Mucosa of rectum (tissue), 2 donors: ENCODE measurements around the gene TBC1D22A.

Source experiments
- H3K27ac ChIP-seq, 2 donors: one replicate each; pipeline ENCODE4 v1.7.0; 2013; ENCODE audit warnings: inconsistent platforms in 2 of 2, low read depth in 2 of 2, low read length in 2 of 2
- H3K27me3 ChIP-seq, 2 donors: one replicate each; pipeline ENCODE4 v1.7.0; 2013; ENCODE audit warnings: low read length in 2 of 2; ENCODE audit not compliant: control insufficient read depth in 2 of 2, insufficient read depth in 2 of 2
- H3K36me3 ChIP-seq, 2 donors: one replicate each; pipeline ENCODE4 v1.7.0; 2013; ENCODE audit warnings: low read length in 2 of 2; ENCODE audit not compliant: control insufficient read depth in 2 of 2, insufficient read depth in 2 of 2
- H3K4me1 ChIP-seq, 2 donors: one replicate each; pipeline ENCODE4 v1.7.0; 2013; ENCODE audit warnings: low read length in 2 of 2, mild to moderate bottlenecking in 1 of 2; ENCODE audit not compliant: control insufficient read depth in 2 of 2, insufficient read depth in 2 of 2
- H3K4me3 ChIP-seq, 2 donors: one replicate each; pipeline ENCODE4 v1.7.0; 2013; ENCODE audit warnings: low read length in 2 of 2
- H3K9ac ChIP-seq, 2 donors: one replicate each; pipeline ENCODE4 v1.7.0; 2013; ENCODE audit warnings: low read length in 2 of 2, low read depth in 1 of 2, mild to moderate bottlenecking in 1 of 2
- H3K9me3 ChIP-seq, 2 donors: one replicate each; pipeline ENCODE4 v1.7.0; 2013; ENCODE audit warnings: low read length in 2 of 2; ENCODE audit not compliant: control insufficient read depth in 2 of 2
- donor health status: healthy.
- donor health status: Normal muscosa, but diverticular disease.

TBC1D22A gene

GRCh38 chr22:47032091-47032943, 269.9 kb downstream of the TBC1D22A start:
- Histone ChIP-seq H3K27me3 (no peaks in the 10 kb centered on the region), H3K36me3 (peaks cover 0 to 11% of the 10 kb centered on the region in 2 donors), H3K27ac (peak overlapping the region; percentile 61 to 82), H3K9me3 (no peaks in the 10 kb centered on the region), H3K4me1 (peaks cover 12 to 21% of the 10 kb centered on the region in 2 donors), H3K9ac (peak overlapping the region in 1 of 2 donors; percentile 66), H3K4me3 (no peak overlapping the region)

GRCh38 chr22:47032956-47033647, 270.7 kb downstream of the TBC1D22A start:
- H3K9ac ChIP-seq = peak overlapping the region; percentile 14 to 66
- peak overlapping the region; percentile 61 to 82 for H3K27ac ChIP-seq
- no peaks in the 10 kb centered on the region for H3K9me3 ChIP-seq
- H3K36me3 ChIP-seq = peaks cover 0 to 11% of the 10 kb centered on the region in 2 donors
- H3K4me3 ChIP-seq = no peak overlapping the region
- no peaks in the 10 kb centered on the region for H3K27me3 ChIP-seq
- peaks cover 12 to 21% of the 10 kb centered on the region in 2 donors for H3K4me1 ChIP-seq

GRCh38 chr22:47033648-47034000, 271.2 kb downstream of the TBC1D22A start:
- Histone ChIP-seq H3K9ac (peak overlapping the region in 1 of 2 donors; percentile 2), H3K27ac (peak overlapping the region in 1 of 2 donors; percentile 82), H3K27me3 (no peaks in the 10 kb centered on the region), H3K9me3 (no peaks in the 10 kb centered on the region), H3K4me3 (no peak overlapping the region), H3K36me3 (peaks cover 0 to 11% of the 10 kb centered on the region in 2 donors), H3K4me1 (peaks cover 12 to 21% of the 10 kb centered on the region in 2 donors)

- Histone ChIP-seq H3K36me3 (peaks cover 0 to 11% of the 10 kb centered on the region in 2 donors), H3K4me3 (no peak overlapping the region), H3K27ac (no peak overlapping the region)
These were observed 271.8 kb downstream of the TBC1D22A start for GRCh38 chr22:47034076-47034808.

GRCh38 chr22:47034905-47035419, 272.5 kb downstream of the TBC1D22A start:
- H3K9me3 ChIP-seq = no peaks in the 10 kb centered on the region
- H3K4me3 ChIP-seq = no peak overlapping the region
- H3K27ac ChIP-seq = no peak overlapping the region
- H3K4me1 ChIP-seq = peaks cover 12 to 21% of the 10 kb centered on the region in 2 donors
- no peaks in the 10 kb centered on the region for H3K27me3 ChIP-seq
- H3K36me3 ChIP-seq = peaks cover 0 to 11% of the 10 kb centered on the region in 2 donors
- no peak overlapping the region for H3K9ac ChIP-seq

More at GRCh38 chr22:47034076-47034808, 271.8 kb downstream of the TBC1D22A start:
- no peaks in the 10 kb centered on the region for H3K9me3 ChIP-seq
- no peak overlapping the region for H3K9ac ChIP-seq
- H3K27me3 ChIP-seq = no peaks in the 10 kb centered on the region
- peaks cover 12 to 21% of the 10 kb centered on the region in 2 donors for H3K4me1 ChIP-seq

GRCh38 chr22:47035425-47035881, 273.0 kb downstream of the TBC1D22A start:
- H3K9me3 ChIP-seq = no peaks in the 10 kb centered on the region
- H3K36me3 ChIP-seq = peaks cover 0 to 11% of the 10 kb centered on the region in 2 donors
- H3K27me3 ChIP-seq = no peaks in the 10 kb centered on the region
- no peak overlapping the region for H3K27ac ChIP-seq
- no peak overlapping the region for H3K4me3 ChIP-seq
- H3K9ac ChIP-seq = no peak overlapping the region
- peaks cover 12 to 21% of the 10 kb centered on the region in 2 donors for H3K4me1 ChIP-seq

GRCh38 chr22:47036352-47036751, 273.9 kb downstream of the TBC1D22A start:
- Histone ChIP-seq H3K4me1 (peaks cover 12 to 21% of the 10 kb centered on the region in 2 donors), H3K27ac (no peak overlapping the region), H3K9ac (no peak overlapping the region), H3K9me3 (no peaks in the 10 kb centered on the region), H3K36me3 (peaks cover 0 to 11% of the 10 kb centered on the region in 2 donors), H3K27me3 (no peaks in the 10 kb centered on the region), H3K4me3 (no peak overlapping the region)

- H3K9ac ChIP-seq = no peak overlapping the region
These were observed 274.6 kb downstream of the TBC1D22A start for GRCh38 chr22:47036936-47037485.

GRCh38 chr22:47038206-47038835, 275.9 kb downstream of the TBC1D22A start:
- no peaks in the 10 kb centered on the region for H3K9me3 ChIP-seq
- no peak overlapping the region for H3K4me3 ChIP-seq
- no peaks in the 10 kb centered on the region for H3K27me3 ChIP-seq
- H3K4me1 ChIP-seq = peaks cover 0 to 5% of the 10 kb centered on the region in 2 donors
- no peak overlapping the region for H3K9ac ChIP-seq
- H3K27ac ChIP-seq = no peak overlapping the region
- peaks cover 0 to 11% of the 10 kb centered on the region in 2 donors for H3K36me3 ChIP-seq

More at GRCh38 chr22:47036936-47037485, 274.6 kb downstream of the TBC1D22A start:
- Histone ChIP-seq H3K4me1 (peaks cover 10 to 17% of the 10 kb centered on the region in 2 donors), H3K27ac (no peak overlapping the region), H3K4me3 (no peak overlapping the region), H3K36me3 (peaks cover 0 to 11% of the 10 kb centered on the region in 2 donors), H3K27me3 (no peaks in the 10 kb centered on the region), H3K9me3 (no peaks in the 10 kb centered on the region)
